HL-60/S4 treated with phorbol 12-myristate 13-acetate at 8.2 ng/mL for 4 days and 3 days (cell line): ENCODE data around the gene ADGRG6.

Source experiments
- in situ Hi-C: fragments of 300-500 bp; cut with MboI; formaldehyde crosslinking; loops from 2 replicates; pipeline ENCODE4 v1.15.0; 2022; ENCODE audit warnings: low sequenced_read_pairs

Gene ADGRG6

DNA sequence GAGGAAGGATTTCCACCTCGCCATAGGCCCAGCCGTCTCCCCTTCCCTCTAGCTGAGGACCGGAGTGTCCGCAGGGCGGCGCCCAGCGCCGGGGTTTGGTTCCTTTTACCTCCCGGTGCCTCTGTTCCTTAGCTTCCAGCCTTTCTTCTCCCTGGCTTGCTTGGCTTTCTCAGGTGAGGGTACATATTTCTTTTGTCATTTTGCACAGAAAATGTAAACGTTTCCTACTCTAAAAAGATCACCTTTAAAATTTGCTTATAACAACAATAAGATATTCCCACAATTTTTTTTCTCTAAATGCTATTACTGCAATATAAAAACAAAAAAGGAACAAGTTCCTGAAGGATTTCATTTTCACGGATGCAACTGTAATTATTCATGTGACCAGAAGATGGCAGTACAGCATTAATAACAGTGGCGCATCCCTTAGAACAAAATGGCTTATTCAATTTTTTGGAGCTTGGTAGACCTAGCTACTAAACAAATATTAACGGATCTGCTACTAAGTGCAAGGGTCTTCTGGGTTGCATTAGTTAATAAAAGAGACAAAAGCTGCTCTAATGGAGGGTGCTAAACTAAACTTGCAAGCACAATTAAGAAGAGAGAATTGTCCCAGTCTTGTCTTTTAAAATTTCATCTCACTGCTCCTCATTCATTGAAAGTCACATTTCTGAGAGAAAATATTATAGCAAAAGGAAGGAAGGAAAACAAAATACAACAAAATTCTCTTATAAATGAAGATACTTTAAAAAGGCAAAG lies 172.9 kb downstream of the ADGRG6 start:
- in situ Hi-C loops, result no loop called here

DNA sequence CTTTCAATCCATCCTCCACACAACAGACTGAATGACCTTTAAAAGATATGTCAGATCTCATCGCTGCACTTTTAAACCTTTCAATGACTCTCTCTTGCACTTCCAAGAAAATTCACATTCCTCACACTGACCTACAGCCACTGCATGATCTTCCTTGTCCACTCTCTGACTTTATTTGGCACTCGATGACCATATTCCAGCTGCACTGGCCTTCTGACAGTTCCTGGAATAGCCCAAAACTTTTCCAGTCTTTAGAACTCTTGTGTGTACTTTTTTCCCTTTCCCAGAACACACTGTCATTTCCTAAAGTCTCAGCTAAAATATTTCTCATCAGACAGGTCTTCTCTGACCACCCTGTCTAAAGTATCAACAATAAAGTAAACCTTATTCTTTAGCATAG lies 174.6 kb downstream of the ADGRG6 start:
- in situ Hi-C loops, result no loop called here

DNA sequence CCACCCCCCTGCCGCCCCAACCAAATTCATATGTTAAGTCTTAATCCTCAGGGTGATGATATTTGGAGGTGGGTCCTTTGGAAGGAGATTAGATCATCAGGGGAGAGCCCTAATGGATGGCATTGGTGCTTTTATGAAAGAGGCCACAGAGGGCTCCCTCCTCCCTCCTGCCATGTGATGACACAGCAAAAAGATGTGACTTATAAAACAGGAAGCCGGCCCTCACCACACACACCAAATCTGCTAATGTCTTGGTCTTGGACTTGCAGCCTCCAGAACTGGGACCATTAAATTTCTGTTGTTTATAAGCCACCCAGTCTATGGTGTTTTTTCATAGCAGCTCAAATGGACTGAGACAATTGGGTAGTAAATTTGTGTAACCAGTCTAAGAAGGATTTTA lies 176.3 kb downstream of the ADGRG6 start:
- in situ Hi-C loops, result no loop called here

DNA sequence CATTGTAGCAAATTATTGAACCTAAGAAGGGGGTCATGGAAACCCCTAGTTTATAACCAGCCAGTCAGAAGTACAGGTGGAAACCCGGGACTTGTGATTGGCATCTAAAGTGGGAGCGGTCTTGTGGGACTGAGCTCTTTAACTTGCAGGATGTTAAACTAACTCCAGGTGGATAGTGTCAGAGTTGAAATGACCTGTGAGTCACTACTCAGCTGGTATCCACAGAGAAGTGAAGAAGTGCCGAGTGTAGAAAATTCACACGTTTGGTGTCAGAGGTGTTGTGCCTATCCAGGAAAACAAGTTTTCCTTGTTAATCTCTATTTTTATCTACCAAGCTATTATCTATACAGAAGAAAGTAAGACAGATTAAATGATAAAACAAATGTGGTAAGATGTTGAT lies 179.7 kb downstream of the ADGRG6 start:
- in situ Hi-C loops, result no loop called here

DNA sequence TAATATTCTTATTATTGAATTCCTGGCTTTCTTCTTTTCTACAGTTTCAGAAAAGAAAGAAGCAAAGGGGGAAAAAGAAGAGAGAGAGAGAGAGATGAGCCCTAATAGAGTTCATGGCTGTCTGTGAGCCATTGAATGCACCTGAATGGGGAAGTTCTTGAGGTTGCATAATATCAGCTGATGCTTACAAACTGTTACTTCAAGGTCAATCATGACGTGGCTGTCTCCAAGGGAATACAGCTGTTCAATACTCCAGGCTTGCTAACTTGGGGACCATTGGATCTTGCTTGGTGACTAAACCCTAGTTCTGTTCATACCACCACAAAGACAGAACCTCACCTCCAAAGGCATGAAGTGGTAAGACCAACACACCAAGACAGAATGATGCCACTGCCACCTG lies 180.4 kb downstream of the ADGRG6 start:
- in situ Hi-C loops, result no loop called here

DNA sequence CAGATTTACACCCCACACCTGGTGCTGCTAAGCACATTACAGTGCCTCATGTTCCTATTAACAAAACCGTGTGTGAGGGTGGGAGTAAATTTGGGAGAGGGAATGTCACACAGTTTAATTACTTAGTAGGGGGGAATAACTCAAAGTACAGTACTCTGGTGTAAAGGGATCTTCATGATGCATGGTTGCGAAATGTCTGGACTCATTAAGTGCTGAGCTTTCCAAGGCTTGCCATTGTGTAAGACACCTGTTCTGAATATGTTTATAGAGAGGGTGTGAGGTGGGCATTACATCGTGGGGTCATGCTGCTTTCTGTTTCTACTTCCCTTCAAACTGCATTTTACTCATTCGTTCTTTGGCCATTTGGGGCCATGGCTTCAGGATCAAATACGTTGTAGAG lies 181.2 kb downstream of the ADGRG6 start:
- in situ Hi-C loops, result no loop called here

DNA sequence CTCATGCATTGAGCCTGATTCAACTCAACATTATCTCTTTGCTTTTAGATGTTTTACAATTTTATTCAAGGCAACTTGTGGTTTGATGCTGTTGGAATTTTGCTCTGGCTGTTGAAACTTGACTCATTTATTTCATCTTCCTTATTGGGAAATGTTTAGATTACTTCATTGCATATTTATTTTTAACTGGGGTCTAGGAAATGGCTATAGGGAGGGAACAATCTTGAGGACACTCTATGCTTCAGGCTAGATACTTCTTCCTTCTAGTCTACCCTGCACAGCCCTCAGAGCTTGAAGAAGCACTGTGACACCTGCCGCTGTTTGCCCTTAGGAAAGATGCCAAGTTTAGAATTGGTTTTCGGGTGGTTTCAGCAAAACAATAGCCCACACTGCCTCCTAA lies 183.4 kb downstream of the ADGRG6 start:
- in situ Hi-C loops, result no loop called here

DNA sequence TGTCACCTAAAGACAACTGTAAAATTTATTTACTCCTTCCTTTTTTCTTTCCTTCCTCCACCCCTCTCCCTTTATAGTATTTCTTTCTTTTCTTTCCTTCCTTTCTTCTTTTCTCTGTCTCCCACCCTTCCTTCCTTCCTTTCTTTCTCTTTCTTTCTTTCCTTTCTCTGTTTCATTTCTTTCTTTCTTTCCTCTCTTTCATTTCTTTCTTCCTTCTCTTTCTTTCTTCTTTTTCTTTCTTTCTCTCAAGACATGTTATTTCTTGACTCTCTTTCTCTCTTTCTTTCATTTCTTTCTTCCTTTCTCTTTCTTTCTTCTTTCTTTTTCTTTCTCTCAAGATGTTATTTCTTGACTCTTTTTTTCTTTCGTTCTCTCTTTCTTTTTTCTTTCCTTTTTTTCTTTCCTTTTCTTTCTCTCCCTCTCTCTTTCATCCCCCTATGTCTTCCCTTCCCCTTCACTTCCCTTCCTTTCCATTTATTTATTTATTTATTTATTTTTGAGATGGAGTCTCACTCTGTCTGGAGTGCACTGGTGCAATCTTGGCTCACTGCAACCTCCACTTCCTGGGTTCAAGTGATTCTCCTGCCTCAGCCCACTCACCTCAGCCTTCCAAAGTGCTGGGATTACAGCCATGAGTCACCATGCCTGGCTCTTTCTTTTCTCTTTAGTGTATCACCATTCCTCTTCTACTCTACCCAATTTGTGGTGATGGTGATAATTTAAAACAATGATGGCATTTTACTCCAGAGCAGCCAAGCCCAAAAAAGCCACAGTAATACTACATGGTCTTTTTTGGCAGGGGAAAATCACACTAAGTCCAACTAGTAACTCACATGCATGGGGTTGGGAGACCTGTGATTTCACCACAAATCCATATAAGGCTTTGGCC lies 188.2 kb downstream of the ADGRG6 start:
- in situ Hi-C loops, result no loop called here
